ENCODE data around the gene ELMO1. TPM values are rescaled to one million over a fixed set of nuclear protein-coding genes. Genes with fewer than 3 reads are reported as not detected.

Gene ELMO1
- total and polyA plus RNA-seq, 2 of the 13 experiments (the other 11 are each of a cell fraction or from before 2014, with no cell fraction given) = 0.11 to 0.17 TPM

DNA sequence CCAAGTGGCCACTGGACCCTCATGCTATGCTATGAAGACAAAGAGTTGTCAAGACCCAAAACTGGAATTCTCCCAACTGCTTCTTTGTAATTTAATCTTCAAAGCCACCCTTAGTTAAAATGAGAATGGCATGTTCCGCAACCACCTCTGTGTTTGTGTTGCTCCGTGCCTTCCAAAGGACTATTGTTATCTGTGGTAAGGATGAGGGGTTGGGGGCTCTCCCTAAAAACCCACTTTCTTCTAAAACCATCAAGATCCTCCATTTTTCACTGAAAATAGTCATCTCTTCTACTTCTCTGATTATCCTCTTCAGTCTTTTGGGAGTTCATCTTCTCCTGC, 502.3 kb downstream of the ELMO1 start (continued):
- TF ChIP-seq, protein P1, sequence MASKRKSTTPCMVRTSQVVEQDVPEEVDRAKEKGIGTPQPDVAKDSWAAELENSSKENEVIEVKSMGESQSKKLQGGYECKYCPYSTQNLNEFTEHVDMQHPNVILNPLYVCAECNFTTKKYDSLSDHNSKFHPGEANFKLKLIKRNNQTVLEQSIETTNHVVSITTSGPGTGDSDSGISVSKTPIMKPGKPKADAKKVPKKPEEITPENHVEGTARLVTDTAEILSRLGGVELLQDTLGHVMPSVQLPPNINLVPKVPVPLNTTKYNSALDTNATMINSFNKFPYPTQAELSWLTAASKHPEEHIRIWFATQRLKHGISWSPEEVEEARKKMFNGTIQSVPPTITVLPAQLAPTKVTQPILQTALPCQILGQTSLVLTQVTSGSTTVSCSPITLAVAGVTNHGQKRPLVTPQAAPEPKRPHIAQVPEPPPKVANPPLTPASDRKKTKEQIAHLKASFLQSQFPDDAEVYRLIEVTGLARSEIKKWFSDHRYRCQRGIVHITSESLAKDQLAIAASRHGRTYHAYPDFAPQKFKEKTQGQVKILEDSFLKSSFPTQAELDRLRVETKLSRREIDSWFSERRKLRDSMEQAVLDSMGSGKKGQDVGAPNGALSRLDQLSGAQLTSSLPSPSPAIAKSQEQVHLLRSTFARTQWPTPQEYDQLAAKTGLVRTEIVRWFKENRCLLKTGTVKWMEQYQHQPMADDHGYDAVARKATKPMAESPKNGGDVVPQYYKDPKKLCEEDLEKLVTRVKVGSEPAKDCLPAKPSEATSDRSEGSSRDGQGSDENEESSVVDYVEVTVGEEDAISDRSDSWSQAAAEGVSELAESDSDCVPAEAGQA (IDR thresholded peaks at IDR 0.05; ENCODE audit: low read depth) = no peak
- TF ChIP-seq, protein P1 (CRISPR knock-in tag; IDR thresholded peaks at IDR 0.05; ENCODE audit: borderline replicate concordance) = no peak
- peak; percentile 31; the same call in 1 of the 2 replicates for TF ChIP-seq TBX2 (CRISPR knock-in tag; IDR thresholded peaks at IDR 0.05; ENCODE audit: borderline replicate concordance)
- peak; percentile 48; the same call in 1 of the 2 replicates for TF ChIP-seq GATAD2A (CRISPR knock-in tag; IDR thresholded peaks at IDR 0.05)
- TF ChIP-seq, protein P2, sequence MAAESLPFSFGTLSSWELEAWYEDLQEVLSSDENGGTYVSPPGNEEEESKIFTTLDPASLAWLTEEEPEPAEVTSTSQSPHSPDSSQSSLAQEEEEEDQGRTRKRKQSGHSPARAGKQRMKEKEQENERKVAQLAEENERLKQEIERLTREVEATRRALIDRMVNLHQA (CRISPR knock-in tag; IDR thresholded peaks at IDR 0.05) = no peak
- TF ChIP-seq SP1 (IDR thresholded peaks at IDR 0.05) = no peak
- no peak for TF ChIP-seq SP1 (CRISPR knock-in tag; IDR thresholded peaks at IDR 0.05)
- TF ChIP-seq SIX4 (CRISPR knock-in tag; IDR thresholded peaks at IDR 0.05) = peak; percentile 48; the same call in 1 of the 2 replicates
- TF ChIP-seq POLR2AphosphoS5 (IDR thresholded peaks at IDR 0.05; ENCODE audit: low read depth, low read length) = no peak
- peak; percentile 2; the same call in 1 of the 2 replicates for TF ChIP-seq NR2F6 (IDR thresholded peaks at IDR 0.05)
- TF ChIP-seq NR2F6 (CRISPR knock-in tag; IDR thresholded peaks at IDR 0.05) = 0 out of 2 replicates have a peak, but pooled peaks have one; percentile 1
- TF ChIP-seq KDM5A (IDR thresholded peaks at IDR 0.05; ENCODE audit: borderline replicate concordance, low read length) = no peak
- no peak for TF ChIP-seq ZNF709 (CRISPR knock-in tag; IDR thresholded peaks at IDR 0.05)
- TF ChIP-seq KLF13 (CRISPR knock-in tag; IDR thresholded peaks at IDR 0.05) = no peak
- 0 out of 2 replicates have a peak, but pooled peaks have one; percentile 9 for TF ChIP-seq ZNF431 (CRISPR knock-in tag; IDR thresholded peaks at IDR 0.05; ENCODE audit: borderline replicate concordance, low read depth)
- TF ChIP-seq TGIF2 (CRISPR knock-in tag; IDR thresholded peaks at IDR 0.05) = 0 out of 2 replicates have a peak, but pooled peaks have one; percentile 1
- TF ChIP-seq ZKSCAN8 (CRISPR knock-in tag; IDR thresholded peaks at IDR 0.05; ENCODE audit: borderline replicate concordance) = 0 out of 2 replicates have a peak, but pooled peaks have one; percentile 4
- TF ChIP-seq, protein P3, sequence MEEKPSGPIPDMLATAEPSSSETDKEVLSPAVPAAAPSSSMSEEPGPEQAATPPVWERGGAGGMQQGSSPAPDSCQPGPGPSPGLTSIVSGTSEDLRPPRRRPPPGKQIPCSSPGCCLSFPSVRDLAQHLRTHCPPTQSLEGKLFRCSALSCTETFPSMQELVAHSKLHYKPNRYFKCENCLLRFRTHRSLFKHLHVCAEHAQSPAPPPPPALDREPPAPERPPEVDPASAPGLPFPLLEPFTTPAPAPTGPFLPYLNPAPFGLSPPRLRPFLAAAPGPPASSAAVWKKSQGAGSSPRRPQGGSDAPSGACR (CRISPR knock-in tag; IDR thresholded peaks at IDR 0.05) = 0 out of 2 replicates have a peak, but pooled peaks have one; percentile 50
- no peak for TF ChIP-seq HNF4G (IDR thresholded peaks at IDR 0.05; ENCODE audit: borderline replicate concordance, low read depth, low read length)
- no peak for TF ChIP-seq HNF4G (CRISPR knock-in tag; IDR thresholded peaks at IDR 0.05; ENCODE audit: borderline replicate concordance, low read depth)
- TF ChIP-seq, protein P4, sequence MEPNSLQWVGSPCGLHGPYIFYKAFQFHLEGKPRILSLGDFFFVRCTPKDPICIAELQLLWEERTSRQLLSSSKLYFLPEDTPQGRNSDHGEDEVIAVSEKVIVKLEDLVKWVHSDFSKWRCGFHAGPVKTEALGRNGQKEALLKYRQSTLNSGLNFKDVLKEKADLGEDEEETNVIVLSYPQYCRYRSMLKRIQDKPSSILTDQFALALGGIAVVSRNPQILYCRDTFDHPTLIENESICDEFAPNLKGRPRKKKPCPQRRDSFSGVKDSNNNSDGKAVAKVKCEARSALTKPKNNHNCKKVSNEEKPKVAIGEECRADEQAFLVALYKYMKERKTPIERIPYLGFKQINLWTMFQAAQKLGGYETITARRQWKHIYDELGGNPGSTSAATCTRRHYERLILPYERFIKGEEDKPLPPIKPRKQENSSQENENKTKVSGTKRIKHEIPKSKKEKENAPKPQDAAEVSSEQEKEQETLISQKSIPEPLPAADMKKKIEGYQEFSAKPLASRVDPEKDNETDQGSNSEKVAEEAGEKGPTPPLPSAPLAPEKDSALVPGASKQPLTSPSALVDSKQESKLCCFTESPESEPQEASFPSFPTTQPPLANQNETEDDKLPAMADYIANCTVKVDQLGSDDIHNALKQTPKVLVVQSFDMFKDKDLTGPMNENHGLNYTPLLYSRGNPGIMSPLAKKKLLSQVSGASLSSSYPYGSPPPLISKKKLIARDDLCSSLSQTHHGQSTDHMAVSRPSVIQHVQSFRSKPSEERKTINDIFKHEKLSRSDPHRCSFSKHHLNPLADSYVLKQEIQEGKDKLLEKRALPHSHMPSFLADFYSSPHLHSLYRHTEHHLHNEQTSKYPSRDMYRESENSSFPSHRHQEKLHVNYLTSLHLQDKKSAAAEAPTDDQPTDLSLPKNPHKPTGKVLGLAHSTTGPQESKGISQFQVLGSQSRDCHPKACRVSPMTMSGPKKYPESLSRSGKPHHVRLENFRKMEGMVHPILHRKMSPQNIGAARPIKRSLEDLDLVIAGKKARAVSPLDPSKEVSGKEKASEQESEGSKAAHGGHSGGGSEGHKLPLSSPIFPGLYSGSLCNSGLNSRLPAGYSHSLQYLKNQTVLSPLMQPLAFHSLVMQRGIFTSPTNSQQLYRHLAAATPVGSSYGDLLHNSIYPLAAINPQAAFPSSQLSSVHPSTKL (CRISPR knock-in tag; IDR thresholded peaks at IDR 0.05) = 0 out of 2 replicates have a peak, but pooled peaks have one; percentile 20
- TF ChIP-seq ZNF33A (CRISPR knock-in tag; IDR thresholded peaks at IDR 0.05; ENCODE audit: borderline replicate concordance) = no peak

Data from HepG2 (cell line).